Upper lobe of left lung (tissue), 6 donors: ENCODE results near the gene GLT8D2. TPM values are rescaled to one million over a fixed set of nuclear protein-coding genes. Genes with fewer than 3 reads are reported as not detected.

Experiments
- ATAC-seq, 2 donors: fragments of 200-7000 bp; cut with Tn5 transposase; one replicate each; pipeline ENCODE4 v1.9.1; 2022; ENCODE audit warnings: mild to moderate bottlenecking in 2 of 2, moderate library complexity in 2 of 2; ENCODE audit not compliant: low FRiP score in 2 of 2
- DNase-seq, 2 donors: peaks; one replicate each; pipeline ENCODE4 v3.0.0-alpha.2; 2019 to 2020
- H3K27ac ChIP-seq, 4 donors: fragments of 200-600 bp; sonication (generic); one replicate each; pipeline ENCODE4 v1.5.1; 2016 to 2019
- H3K27me3 ChIP-seq, 4 donors: fragments of 200-600 bp; sonication (generic); one replicate each; pipeline ENCODE4 v1.5.1; 2017 to 2019
- H3K36me3 ChIP-seq, 4 donors: fragments of 200-600 bp; sonication (generic); one replicate each; pipeline ENCODE4 v1.5.1; 2016 to 2019
- H3K4me1 ChIP-seq, 4 donors: fragments of 200-600 bp; sonication (generic); one replicate each; pipeline ENCODE4 v1.5.1; 2018 to 2019
- H3K4me3 ChIP-seq, 4 donors: fragments of 200-600 bp; sonication (generic); one replicate each; pipeline ENCODE4 v1.5.1; 2017 to 2019; ENCODE audit warnings: mild to moderate bottlenecking in 2 of 4, moderate library complexity in 1 of 4
- H3K9me3 ChIP-seq, 4 donors: fragments of 200-600 bp; sonication (generic); one replicate each; pipeline ENCODE4 v1.5.1; 2018 to 2019
- CTCF ChIP-seq, 6 experiments: fragments of 450-650 bp in 4 of 6; fragments of 200-600 bp in 2 of 6; sonication (generic) in 2 of 6; IDR thresholded peaks; one replicate each; pipeline ENCODE4 v1.5.1; 2016 to 2019; ENCODE audit warnings: antibody characterized with exemption in 6 of 6
- EP300 ChIP-seq, 4 donors: sonication (generic); formaldehyde crosslinking; IDR thresholded peaks; one replicate each; pipeline ENCODE4 v1.5.1; 2017; ENCODE audit warnings: antibody characterized with exemption in 4 of 4, control low read depth in 2 of 4
- POLR2A ChIP-seq, 4 donors: fragments of 450-650 bp; IDR thresholded peaks; one replicate each; pipeline ENCODE4 v1.5.1; 2016 to 2017; ENCODE audit warnings: antibody characterized with exemption in 4 of 4, mild to moderate bottlenecking in 2 of 4
- POLR2AphosphoS5 ChIP-seq, 2 donors: sonication (generic); formaldehyde crosslinking; IDR thresholded peaks; one replicate each; pipeline ENCODE4 v1.5.1; 2017; ENCODE audit warnings: antibody characterized with exemption in 2 of 2
- WGBS, 2 donors: methylation state at CpG; one replicate each; pipeline ENCODE4 v1.1.5; 2017 to 2018; 5-methylcytosine and 5-hydroxymethylcytosine counted together
- total RNA-seq, 6 donors: library from RNA; depleted of rRNA in 4 of 6; stranded (reverse); fragments of >200 nt in 4 of 6; gene quantifications; one replicate each; pipeline versions ENCODE4 v1.1.0 to v1.2.1, GENCODE V29; 2016 to 2021
- donor health status: DM: no; HTN: no; CAD: no; lungs with moderate emphysema.
- donor health status: DM: no; HTN: yes; CAD: no; lungs with severe emphysema.

GLT8D2 gene
- total RNA-seq, 6 donors from 2014 or later, result 2.4 to 9.5 (median 5.3) TPM; not detected in 1

GRCh38 chr12:103986829-103987228, 63.2 kb downstream of the GLT8D2 start:
- WGBS, 2 donors, result 66 to 92% methylated on average over 2 of the region's 2 CpGs
- H3K4me1 ChIP-seq, result no peaks in the 10 kb centered on the region
- no peaks in the 10 kb centered on the region for H3K27me3 ChIP-seq
- no peaks in the 10 kb centered on the region for H3K9me3 ChIP-seq
- ATAC-seq (no peak), DNase-seq (no peak)
- TF ChIP-seq POLR2A (IDR thresholded peaks at IDR 0.05), result no peak
- no peak overlapping the region for H3K27ac ChIP-seq
- H3K4me3 ChIP-seq, result no peak overlapping the region
- peaks cover 41 to 68% (median 49%) of the 10 kb centered on the region in 4 donors for H3K36me3 ChIP-seq

GRCh38 chr12:103978384-103978982, 71.5 kb downstream of the GLT8D2 start:
- WGBS, 2 donors, result 87 to 91% methylated on average over 4 of the region's 4 CpGs
- Histone ChIP-seq H3K4me1 (peaks cover 0 to 5% (median 2%) of the 10 kb centered on the region in 4 donors), H3K27me3 (no peaks in the 10 kb centered on the region), H3K36me3 (peaks cover 21 to 61% (median 49%) of the 10 kb centered on the region in 4 donors), H3K9me3 (no peaks in the 10 kb centered on the region), H3K4me3 (no peak overlapping the region), H3K27ac (no peak overlapping the region)
- TF ChIP-seq POLR2A (IDR thresholded peaks at IDR 0.05), result no peak
- no peak for TF ChIP-seq CTCF (IDR thresholded peaks at IDR 0.05)
- TF ChIP-seq EP300 (IDR thresholded peaks at IDR 0.05), result no peak
- no peak for TF ChIP-seq POLR2AphosphoS5 (IDR thresholded peaks at IDR 0.05)
- ATAC-seq, result no peak
- no peak for DNase-seq

GRCh38 chr12:103975368-103975767, 74.6 kb downstream of the GLT8D2 start:
- Histone ChIP-seq H3K27me3 (no peaks in the 10 kb centered on the region), H3K9me3 (no peaks in the 10 kb centered on the region), H3K4me3 (no peak overlapping the region), H3K36me3 (peaks cover 11 to 33% (median 24%) of the 10 kb centered on the region in 4 donors), H3K27ac (no peak overlapping the region), H3K4me1 (peaks cover 0 to 14% (median 2%) of the 10 kb centered on the region in 4 donors)
- ATAC-seq, result no peak
- TF ChIP-seq POLR2A (IDR thresholded peaks at IDR 0.05), result no peak
- TF ChIP-seq EP300 (IDR thresholded peaks at IDR 0.05), result no peak
- no peak for TF ChIP-seq POLR2AphosphoS5 (IDR thresholded peaks at IDR 0.05)
- TF ChIP-seq CTCF (IDR thresholded peaks at IDR 0.05), result no peak
- no peak for DNase-seq
- 80 to 97% methylated on average over 2 of the region's 2 CpGs for WGBS, 2 donors

GRCh38 chr12:103973909-103974308, 76.1 kb downstream of the GLT8D2 start:
- Histone ChIP-seq H3K27ac (no peak overlapping the region), H3K36me3 (peaks cover 11 to 24% (median 18%) of the 10 kb centered on the region in 4 donors), H3K4me3 (no peak overlapping the region), H3K27me3 (no peaks in the 10 kb centered on the region), H3K4me1 (peaks cover 0 to 17% (median 15%) of the 10 kb centered on the region in 4 donors), H3K9me3 (no peaks in the 10 kb centered on the region)
- DNase-seq (no peak), ATAC-seq (no peak)
- 57 to 59% methylated on average over 2 of the region's 2 CpGs for WGBS, 2 donors
- TF ChIP-seq CTCF (IDR thresholded peaks at IDR 0.05), result no peak
- TF ChIP-seq POLR2A (IDR thresholded peaks at IDR 0.05), result no peak
- TF ChIP-seq EP300 (IDR thresholded peaks at IDR 0.05), result no peak
- no peak for TF ChIP-seq POLR2AphosphoS5 (IDR thresholded peaks at IDR 0.05)

- H3K36me3 ChIP-seq, result peaks cover 0 to 4% (median 0%) of the 10 kb centered on the region in 4 donors
- H3K4me1 ChIP-seq, result peaks cover 19 to 40% (median 38%) of the 10 kb centered on the region in 4 donors
- no peak overlapping the region for H3K27ac ChIP-seq
- H3K4me3 ChIP-seq, result no peak overlapping the region
- ATAC-seq (no peak), DNase-seq (no peak)
- WGBS, 2 donors, result 68 to 75% methylated on average over 2 of the region's 2 CpGs
- TF ChIP-seq EP300 (IDR thresholded peaks at IDR 0.05), result no peak
- TF ChIP-seq CTCF (IDR thresholded peaks at IDR 0.05), result no peak
- no peaks in the 10 kb centered on the region for H3K27me3 ChIP-seq
- no peaks in the 10 kb centered on the region for H3K9me3 ChIP-seq
Measured at GRCh38 chr12:103969391-103969790, 80.6 kb downstream of the GLT8D2 start.
